GM10248 (cell line): Measurements from ENCODE around the gene TMUB1.

Experiments used
- CTCF ChIA-PET: fragments of 300-600 bp; sonication (Branson Sonifier 250); formaldehyde crosslinking; extraction: SDS; loops from one replicate; lab custom pipeline; 2021; ENCODE audit warnings: antibody characterized with exemption; lab: Yijun Ruan, JAX
- POLR2A ChIA-PET: fragments of 350-650 bp; sonication (Branson Sonifier 250); formaldehyde crosslinking; extraction: SDS; loops from one replicate; lab custom pipeline; 2020; ENCODE audit warnings: antibody characterized with exemption; lab: Yijun Ruan, JAX
- DNase-seq: peaks from one replicate; pipeline ENCODE4 v3.0.0; 2012; ENCODE audit errors: extremely low spot score
- CTCF ChIP-seq: IDR thresholded peaks from 2 replicates; pipeline ENCODE4 v1.5.1; 2012; ENCODE audit warnings: mild to moderate bottlenecking, low read depth; ENCODE audit errors: extremely low read depth, missing control alignments, control extremely low read depth

Gene TMUB1

GRCh38 chr7:151035026-151035717, 48.1 kb downstream of the TMUB1 start:
- ChIA-PET CTCF (interaction anchor here (2.7 to 4.5 kb wide), 2 partner anchors 12 to 17 kb away, joined by 7 to 19 read pairs; no protein-coding TSS in a partner anchor), POLR2A (no interaction called here)
- DNase-seq = no peak
- no peak for TF ChIP-seq CTCF

- no peak for TF ChIP-seq CTCF
- ChIA-PET CTCF (interaction anchor here (2.7 to 4.5 kb wide), 2 partner anchors 13 to 16 kb away, joined by 7 to 19 read pairs; no protein-coding TSS in a partner anchor), POLR2A (no interaction called here)
- no peak for DNase-seq
Observed at GRCh38 chr7:151034312-151035025, 48.8 kb downstream of the TMUB1 start.

GRCh38 chr7:151033864-151034249, 49.4 kb downstream of the TMUB1 start:
- ChIA-PET POLR2A (no interaction called here), CTCF (interaction anchor here (2.7 to 4.5 kb wide), 2 partner anchors 13 to 15 kb away, joined by 7 to 19 read pairs; no protein-coding TSS in a partner anchor)
- TF ChIP-seq CTCF = no peak
- no peak for DNase-seq

- POLR2A ChIA-PET = no interaction called here
- DNase-seq = no peak
- CTCF ChIA-PET = interaction anchor here (1.2 to 4.5 kb wide), 5 partner anchors 9 to 91 kb away, joined by 3 to 19 read pairs (median 5); no protein-coding TSS in a partner anchor
- no peak for TF ChIP-seq CTCF
Observed at GRCh38 chr7:151032936-151033863, 50.1 kb downstream of the TMUB1 start.
